ENCODE results near the gene SNX22. TPM values are rescaled to one million over a fixed set of nuclear protein-coding genes. Genes with fewer than 3 reads are reported as not detected.

SNX22 gene
- total and polyA plus RNA-seq, 9 of the 15 experiments (the other 6 are each of a cell fraction or from before 2014, with no cell fraction given), result 0.91 to 3.0 (median 2.0) TPM

- 20% methylated on average over 14 of the region's 14 CpGs for WGBS (ENCODE audit: insufficient coverage, low coverage, missing lambda C conversion rate)
- in situ Hi-C loops (cut with MboI) (no loop called here), intact Hi-C loops (cut with micrococcal nuclease) (loop anchor here (1.0 to 5.0 kb wide), 3 partner anchors 43 to 564 kb away; partner anchors contain the start of gene CSNK1G1)
- Histone ChIP-seq H3K36me3 (ENCODE audit: control insufficient read depth, insufficient read depth, low read length) (peaks cover 32% of the 10 kb centered on the region), H3K79me2 (ENCODE audit: control insufficient read depth, insufficient read depth, low read length) (peaks cover 38% of the 10 kb centered on the region), H3K9ac (ENCODE audit: insufficient read depth in 1 of 2, low read depth in 2 of 2, low read length in 2 of 2) (peak overlapping the region; percentile 66 to 90), H3K9me3 (replicated peaks; ENCODE audit: control insufficient read depth, insufficient read depth, low read depth, low read length) (no peaks in the 10 kb centered on the region), H3K9me1 (ENCODE audit: control insufficient read depth, insufficient read depth, low read length) (no peaks in the 10 kb centered on the region), H3K27me3 (ENCODE audit: control insufficient read depth in 2 of 2, insufficient read depth in 2 of 2, low read length in 2 of 2) (no peaks in the 10 kb centered on the region), H3K27ac (ENCODE audit: extremely low read depth, low read depth, low read length) (peak overlapping the region; percentile 93), H3K4me1 (replicated peaks in 1 of 2; ENCODE audit: control insufficient read depth in 2 of 2, insufficient read depth in 2 of 2, low read length in 2 of 2) (peaks cover 10 to 27% of the 10 kb centered on the region in 2 experiments; a peak in 3 of 5 replicates), H3K4me2 (ENCODE audit: insufficient read depth, low read length) (peak overlapping the region; percentile 97), H2AFZ (ENCODE audit: low read depth, low read length) (peak overlapping the region; percentile 99), H3K4me3 (peak overlapping the region; percentile 92), H4K20me1 (replicated peaks; ENCODE audit: control insufficient read depth, insufficient read depth, low read length) (no peaks in the 10 kb centered on the region)
- ATAC-seq, result peak; percentile 15
- POLR2A ChIA-PET, result interaction anchor here (0.6 to 3.8 kb wide), 11 partner anchors 10 to 224 kb away, joined by 3 to 36 read pairs (median 5); partner anchors contain the start of genes CIAO2A, CSNK1G1 and TRIP4
- CTCF ChIA-PET (ENCODE audit: low intra/inter-chr PET ratio), result interaction anchor here (2.5 kb wide), 1 partner anchor 517 kb away, joined by 15 read pairs; no protein-coding TSS in a partner anchor
- TSS peak; percentile 97 for BruUV-seq (replicated peaks)
- peak in 1 of 4 experiments; percentile 50 for DNase-seq (ENCODE audit: extremely low read depth in 1 of 4, low spot score in 3 of 4)
- FAIRE-seq, result peak; percentile 40
- TF ChIP-seq ZFPM2 (CRISPR knock-in tag; IDR thresholded peaks at IDR 0.05) (no peak), HMGXB4 (CRISPR knock-in tag; IDR thresholded peaks at IDR 0.05) (no peak), PTBP1 (IDR thresholded peaks at IDR 0.05; ENCODE audit: low read depth, low read length) (no peak), NFRKB (IDR thresholded peaks at IDR 0.05; ENCODE audit: low read depth) (0 out of 2 replicates have a peak, but pooled peaks have one; percentile 75), ZNF584 (CRISPR knock-in tag; IDR thresholded peaks at IDR 0.05; ENCODE audit: low read depth) (0 out of 2 replicates have a peak, but pooled peaks have one; percentile 4), USF2 (CRISPR knock-in tag; IDR thresholded peaks at IDR 0.05) (no peak), ARID1B (IDR thresholded peaks at IDR 0.05) (peak; percentile 0; the same call in 1 of the 2 replicates), MITF (IDR thresholded peaks at IDR 0.05) (0 out of 2 replicates have a peak, but pooled peaks have one; percentile 14), PBX2 (CRISPR knock-in tag; IDR thresholded peaks at IDR 0.05; ENCODE audit: low read depth) (no peak), PBX2 (tag; conservative IDR thresholded peaks at IDR 0.05; ENCODE audit: low read depth) (peak; percentile 3; the same call in 1 of the 2 replicates), ZNF384 (IDR thresholded peaks at IDR 0.05; ENCODE audit: low read depth, low read length) (0 out of 2 replicates have a peak, but pooled peaks have one; percentile 19), IRF9 (tag; IDR thresholded peaks at IDR 0.05) (0 out of 2 replicates have a peak, but pooled peaks have one; percentile 15)
Observed at GRCh38 chr15:64163659-64164362, 12.3 kb downstream of the SNX22 start.

Measured in K562 (cell line).